Adrenal gland (tissue), 5 donors: ENCODE results near the gene EWSR1.

Source experiments
- CTCF ChIP-seq, 6 experiments: fragments of 450-650 bp in 4 of 6; fragments of 200-600 bp in 2 of 6; sonication (generic) in 1 of 6; IDR thresholded peaks; 1 replicate in 5 of 6; 2 replicates in 1 of 6; pipeline versions ENCODE4 v1.5.1 to v1.8.0; 2016 to 2021; ENCODE audit warnings: antibody characterized with exemption in 6 of 6, mild to moderate bottlenecking in 2 of 6, moderate library complexity in 1 of 6
- POLR2A ChIP-seq, 2 donors: fragments of 450-650 bp; IDR thresholded peaks; one replicate each; pipeline ENCODE4 v1.6.1; 2017; ENCODE audit warnings: antibody characterized with exemption in 2 of 2, mild to moderate bottlenecking in 2 of 2, moderate library complexity in 1 of 2
- donor health status: DM: no; HTN: no; CAD: no.

- TF ChIP-seq CTCF (IDR thresholded peaks at IDR 0.05): no peak
- no peak for TF ChIP-seq POLR2A (IDR thresholded peaks at IDR 0.05)
These were observed 13.8 kb upstream of the EWSR1 start for GRCh38 chr22:29254286-29254660.
